Uterine smooth muscle cell (primary cell): ENCODE data around the gene HEPACAM2. TPM values are rescaled to one million over a fixed set of nuclear protein-coding genes. Genes with fewer than 3 reads are reported as not detected.

ENCODE experiments used
- total RNA-seq: library from RNA; depleted of rRNA; stranded (reverse); fragments of >200 nt; gene quantifications from 2 replicates; pipeline ENCODE4 v1.2.3, GENCODE V29; 2014

HEPACAM2 gene
- total RNA-seq = 0.11 TPM in 1 of 2 replicates, not detected in the other

GRCh38 chr7:93226310-93226709 is at the start of gene HEPACAM2:
Gene HEPACAM2, minus strand, starts transcription at chr7:93226469.

GRCh38 chr7:93231799-93232672 is 5.8 kb upstream of the HEPACAM2 start, which contains the start of gene VPS50:
Gene VPS50, plus strand, starts transcription at chr7:93232366. Its CDS starts 102 bp downstream, at chr7:93232468.

GRCh38 chr7:93148144-93148543 is 78.1 kb downstream of the HEPACAM2 start, which contains the start of gene SAMD9L:
Gene SAMD9L, minus strand, starts transcription at chr7:93148385. Its CDS starts 12,414 bp downstream, at chr7:93135971.

Other genes with a start within 250 kb of the HEPACAM2 start
- 11.5 and 21.1 TPM in 2 replicates for gene SAMD9, start 108.5 kb downstream of the HEPACAM2 start, total RNA-seq
- gene SAMD9L, start 78.1 kb downstream of the HEPACAM2 start, total RNA-seq = 11.5 and 15.4 TPM in 2 replicates
- gene VPS50, start 5.9 kb upstream of the HEPACAM2 start, total RNA-seq = 39.1 and 46.5 TPM in 2 replicates